SK-N-SH (cell line): ENCODE measurements around the gene RASA3. TPM values are rescaled to one million over a fixed set of nuclear protein-coding genes. Genes with fewer than 3 reads are reported as not detected.

Experiments
- CTCF ChIA-PET: fragments of 300-600, 350-600 bp; formaldehyde crosslinking; extraction: SDS; loops from one replicate; lab custom pipeline; 2021; lab: Yijun Ruan, JAX
- POLR2A ChIA-PET: fragments of 350-600 bp; sonication (Branson Sonifier 250); formaldehyde crosslinking; extraction: SDS; loops from one replicate; lab custom pipeline; 2020; ENCODE audit warnings: antibody characterized with exemption, inconsistent platforms; lab: Yijun Ruan, JAX
- DNase-seq: peaks from one replicate; pipeline ENCODE4 v3.0.0; 2012
- H2AFZ ChIP-seq: fragments of 200-600 bp; sonication (generic); 2 replicates; pipeline ENCODE4 v1.8.1; 2016; ENCODE audit warnings: antibody characterized with exemption, mild to moderate bottlenecking, low read depth
- H3F3A ChIP-seq: fragments of 200-600 bp; sonication (generic); replicated peaks from 2 replicates; pipeline ENCODE3; 2016; ENCODE audit warnings: antibody characterized with exemption, mild to moderate bottlenecking; ENCODE audit not compliant: insufficient read depth
- H3K27ac ChIP-seq, 2 experiments: fragments of 200-500 bp in 1 of 2; fragments of 200-600 bp in 1 of 2; sonication (Bioruptor generic) in 1 of 2; sonication (generic), shearing (Covaris generic) in 1 of 2; 2 replicates each; pipeline versions ENCODE4 v1.5.1 to v1.6.1; 2014 to 2016; ENCODE audit warnings: low read depth in 2 of 2, inconsistent platforms in 1 of 2, low read length in 1 of 2, mild to moderate bottlenecking in 1 of 2, mixed read lengths in 1 of 2
- H3K27me3 ChIP-seq: fragments of 200-600 bp; sonication (generic), shearing (Covaris generic); 2 replicates; pipeline ENCODE4 v1.6.1; 2016; ENCODE audit warnings: mixed run types; ENCODE audit not compliant: insufficient read depth
- H3K36me3 ChIP-seq, 2 experiments: fragments of 200-500 bp in 1 of 2; fragments of 200-600 bp in 1 of 2; sonication (Bioruptor generic) in 1 of 2; sonication (generic) in 1 of 2; replicated peaks in 1 of 2; 2 replicates each; pipeline versions ENCODE3 to v1.5.1; 2014 to 2016; ENCODE audit warnings: low read length in 1 of 2, mild to moderate bottlenecking in 1 of 2; ENCODE audit not compliant: insufficient read depth in 2 of 2, control insufficient read depth in 1 of 2
- H3K4me1 ChIP-seq, 2 experiments: fragments of 200-500 bp in 1 of 2; fragments of 200-600 bp in 1 of 2; sonication (Bioruptor generic) in 1 of 2; sonication (generic), shearing (Covaris generic) in 1 of 2; 2 replicates each; pipeline versions ENCODE4 v1.5.1 to v1.6.1; 2014 to 2016; ENCODE audit warnings: low read depth in 1 of 2, low read length in 1 of 2, mixed run types in 1 of 2; ENCODE audit not compliant: insufficient read depth in 2 of 2, control insufficient read depth in 1 of 2
- H3K4me2 ChIP-seq: fragments of 200-600 bp; sonication (generic), shearing (Covaris generic); 2 replicates; pipeline ENCODE4 v1.6.1; 2017; ENCODE audit warnings: mixed run types
- H3K4me3 ChIP-seq, 2 experiments: fragments of 200-500 bp in 1 of 2; fragments of 200-600 bp in 1 of 2; sonication (Bioruptor generic) in 1 of 2; sonication (generic), shearing (Covaris generic) in 1 of 2; 2 replicates each; pipeline versions ENCODE4 v1.5.1 to v1.8.1; 2014 to 2016; ENCODE audit warnings: low read depth in 2 of 2, inconsistent platforms in 1 of 2, low read length in 1 of 2, mild to moderate bottlenecking in 1 of 2, mixed read lengths in 1 of 2, moderate library complexity in 1 of 2
- H3K79me2 ChIP-seq: fragments of 200-600 bp; sonication (generic); 2 replicates; pipeline ENCODE4 v1.8.1; 2017; ENCODE audit warnings: mild to moderate bottlenecking; ENCODE audit not compliant: insufficient read depth
- H3K9ac ChIP-seq: fragments of 200-600 bp; sonication (generic); 2 replicates; pipeline ENCODE4 v1.6.1; 2017; ENCODE audit warnings: mixed run types
- H3K9me2 ChIP-seq: fragments of 200-600 bp; sonication (generic); 2 replicates; pipeline ENCODE4 v1.6.1; 2017; ENCODE audit warnings: mixed run types
- H3K9me3 ChIP-seq: fragments of 200-600 bp; sonication (generic); 2 replicates; pipeline ENCODE4 v1.6.1; 2017; ENCODE audit warnings: mixed run types, mild to moderate bottlenecking, moderate library complexity
- H4K20me1 ChIP-seq: fragments of 200-600 bp; sonication (generic); 2 replicates; pipeline ENCODE4 v1.6.1; 2017; ENCODE audit warnings: mild to moderate bottlenecking, mixed run types; ENCODE audit not compliant: insufficient read depth
- ELF1 ChIP-seq: IDR thresholded peaks from 2 replicates; pipeline ENCODE4 v1.4.0; 2012
- EP300 ChIP-seq, 2 experiments: IDR thresholded peaks; 2 replicates each; pipeline versions ENCODE4 v1.4.0 to v1.6.1; 2012; ENCODE audit warnings: borderline replicate concordance in 1 of 2, low read depth in 1 of 2, low read length in 1 of 2
- EZH2phosphoT487 ChIP-seq: fragments of 200-600 bp; sonication (generic); IDR thresholded peaks from 2 replicates; pipeline ENCODE4 v1.6.1; 2017; ENCODE audit warnings: low read depth, mixed run types, mild to moderate bottlenecking, antibody characterized with exemption, moderate library complexity, borderline replicate concordance
- FOSL2 ChIP-seq: IDR thresholded peaks from 2 replicates; pipeline ENCODE4 v1.4.0; 2012; ENCODE audit warnings: low read depth, mild to moderate bottlenecking, moderate library complexity, borderline replicate concordance
- FOXJ3 ChIP-seq: sonication (generic); formaldehyde crosslinking; IDR thresholded peaks from 2 replicates; pipeline ENCODE4 v1.5.1; 2020; ENCODE audit warnings: mild to moderate bottlenecking, missing genetic modification reagents
- FOXM1 ChIP-seq: IDR thresholded peaks from 2 replicates; pipeline ENCODE4 v1.4.0; 2012; ENCODE audit warnings: low read depth, mild to moderate bottlenecking
- JUND ChIP-seq: IDR thresholded peaks from 2 replicates; pipeline ENCODE4 v1.4.0; 2012
- MAX ChIP-seq: IDR thresholded peaks from 2 replicates; pipeline ENCODE4 v1.4.0; 2012; ENCODE audit warnings: low read depth
- MEF2A ChIP-seq: IDR thresholded peaks from 2 replicates; pipeline ENCODE4 v1.4.0; 2012; ENCODE audit warnings: low read depth, borderline replicate concordance
- MXI1 ChIP-seq: IDR thresholded peaks from 2 replicates; pipeline ENCODE4 v1.6.1; 2012; ENCODE audit warnings: mild to moderate bottlenecking, low read depth, low read length, improper control_type of control experiment
- NFIC ChIP-seq: IDR thresholded peaks from 2 replicates; pipeline ENCODE4 v1.4.0; 2012; ENCODE audit warnings: borderline replicate concordance
- POLR2AphosphoS5 ChIP-seq: IDR thresholded peaks from 2 replicates; pipeline ENCODE4 v1.6.1; 2012; ENCODE audit warnings: low read depth, low read length
- RAD21 ChIP-seq: IDR thresholded peaks from 2 replicates; pipeline ENCODE4 v1.6.1; 2012; ENCODE audit warnings: mild to moderate bottlenecking, low read length
- RCOR1 ChIP-seq: fragments of 150-350 bp; IDR thresholded peaks from 2 replicates; pipeline ENCODE4 v1.6.1; 2017; ENCODE audit warnings: antibody characterized with exemption, low read length
- REST ChIP-seq: IDR thresholded peaks from 2 replicates; pipeline ENCODE4 v1.6.1; 2012; ENCODE audit warnings: mild to moderate bottlenecking, low read depth, low read length, moderate library complexity
- RXRA ChIP-seq: IDR thresholded peaks from 2 replicates; pipeline ENCODE4 v1.4.0; 2012; ENCODE audit warnings: low read depth, mild to moderate bottlenecking, borderline replicate concordance
- TCF12 ChIP-seq: IDR thresholded peaks from 2 replicates; pipeline ENCODE4 v1.4.0; 2012
- TEAD4 ChIP-seq: IDR thresholded peaks from 2 replicates; pipeline ENCODE4 v1.4.0; 2012; ENCODE audit warnings: mild to moderate bottlenecking, borderline replicate concordance; ENCODE audit not compliant: insufficient read depth
- YY1 ChIP-seq: IDR thresholded peaks from 2 replicates; pipeline ENCODE4 v1.4.0; 2012; ENCODE audit warnings: low read depth, mild to moderate bottlenecking
- ZBTB33 ChIP-seq: IDR thresholded peaks from 2 replicates; pipeline ENCODE4 v1.4.0; 2012; ENCODE audit warnings: low read depth, borderline replicate concordance
- WGBS: methylation state at CpG from one replicate; pipeline ENCODE4 v1.1.6; 2017; ENCODE audit warnings: low lambda C conversion rate; 5-methylcytosine and 5-hydroxymethylcytosine counted together
- polyA plus RNA-seq, 3 experiments: library from polyadenylated mRNA; depleted of rRNA; stranded (reverse); fragments of >200 nt; gene quantifications; 2 replicates each; pipeline ENCODE4 v1.2.3, GENCODE V29; 2012
- TF ChIP-seq, protein P1 (sequence below): IDR thresholded peaks from 2 replicates; pipeline ENCODE4 v1.4.0; 2012; ENCODE audit warnings: low read depth, borderline replicate concordance
- TF ChIP-seq, protein P2 (sequence below): fragments of 200-600 bp; sonication (generic); IDR thresholded peaks from 2 replicates; pipeline ENCODE4 v1.6.1; 2017; ENCODE audit warnings: antibody characterized with exemption, mild to moderate bottlenecking, moderate library complexity

RASA3 gene
- polyA plus RNA-seq, 1 of the 3 experiments (the other 2 are of a cell fraction), result 25.1 TPM

- CTCF ChIA-PET, result no interaction called here
- Histone ChIP-seq H3K27ac (no peak overlapping the region), H3F3A (peaks cover 3% of the 10 kb centered on the region), H3K9me2 (no peaks in the 10 kb centered on the region), H3K4me1 (peaks cover 0 to 16% of the 10 kb centered on the region in 2 experiments; a peak in 1 of 4 replicates), H2AFZ (no peak overlapping the region), H3K4me3 (no peak overlapping the region), H3K79me2 (peaks cover 98% of the 10 kb centered on the region), H3K27me3 (no peaks in the 10 kb centered on the region), H3K36me3 (peaks cover 0 to 12% of the 10 kb centered on the region in 2 experiments), H4K20me1 (peaks cover 20% of the 10 kb centered on the region), H3K9ac (no peak overlapping the region), H3K4me2 (no peak overlapping the region), H3K9me3 (no peaks in the 10 kb centered on the region; the same call in 1 of the 2 replicates)
- DNase-seq, result no peak
- TF ChIP-seq FOXM1 (no peak), MEF2A (no peak), POLR2AphosphoS5 (no peak), JUND (no peak), NFIC (no peak), TEAD4 (no peak), RAD21 (no peak), RXRA (no peak), FOXJ3 (CRISPR knock-in tag) (no peak), FOSL2 (no peak), RCOR1 (no peak), MAX (no peak), YY1 (no peak), EZH2phosphoT487 (no peak), EP300 (IDR thresholded peaks at IDR 0.05; ENCODE audit: borderline replicate concordance in 1 of 2, low read depth in 1 of 2, low read length in 1 of 2) (no peak), MXI1 (no peak), TCF12 (no peak)
- TF ChIP-seq, protein P1, sequence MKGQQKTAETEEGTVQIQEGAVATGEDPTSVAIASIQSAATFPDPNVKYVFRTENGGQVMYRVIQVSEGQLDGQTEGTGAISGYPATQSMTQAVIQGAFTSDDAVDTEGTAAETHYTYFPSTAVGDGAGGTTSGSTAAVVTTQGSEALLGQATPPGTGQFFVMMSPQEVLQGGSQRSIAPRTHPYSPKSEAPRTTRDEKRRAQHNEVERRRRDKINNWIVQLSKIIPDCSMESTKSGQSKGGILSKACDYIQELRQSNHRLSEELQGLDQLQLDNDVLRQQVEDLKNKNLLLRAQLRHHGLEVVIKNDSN, result no peak
- TF ChIP-seq, protein P2, sequence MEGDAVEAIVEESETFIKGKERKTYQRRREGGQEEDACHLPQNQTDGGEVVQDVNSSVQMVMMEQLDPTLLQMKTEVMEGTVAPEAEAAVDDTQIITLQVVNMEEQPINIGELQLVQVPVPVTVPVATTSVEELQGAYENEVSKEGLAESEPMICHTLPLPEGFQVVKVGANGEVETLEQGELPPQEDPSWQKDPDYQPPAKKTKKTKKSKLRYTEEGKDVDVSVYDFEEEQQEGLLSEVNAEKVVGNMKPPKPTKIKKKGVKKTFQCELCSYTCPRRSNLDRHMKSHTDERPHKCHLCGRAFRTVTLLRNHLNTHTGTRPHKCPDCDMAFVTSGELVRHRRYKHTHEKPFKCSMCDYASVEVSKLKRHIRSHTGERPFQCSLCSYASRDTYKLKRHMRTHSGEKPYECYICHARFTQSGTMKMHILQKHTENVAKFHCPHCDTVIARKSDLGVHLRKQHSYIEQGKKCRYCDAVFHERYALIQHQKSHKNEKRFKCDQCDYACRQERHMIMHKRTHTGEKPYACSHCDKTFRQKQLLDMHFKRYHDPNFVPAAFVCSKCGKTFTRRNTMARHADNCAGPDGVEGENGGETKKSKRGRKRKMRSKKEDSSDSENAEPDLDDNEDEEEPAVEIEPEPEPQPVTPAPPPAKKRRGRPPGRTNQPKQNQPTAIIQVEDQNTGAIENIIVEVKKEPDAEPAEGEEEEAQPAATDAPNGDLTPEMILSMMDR, result no peak
- WGBS, result 93% methylated on average over 3 of the region's 3 CpGs
- POLR2A ChIA-PET, result no interaction called here
Measured at GRCh38 chr13:114092468-114092867, 40.0 kb downstream of the RASA3 start.

DNA sequence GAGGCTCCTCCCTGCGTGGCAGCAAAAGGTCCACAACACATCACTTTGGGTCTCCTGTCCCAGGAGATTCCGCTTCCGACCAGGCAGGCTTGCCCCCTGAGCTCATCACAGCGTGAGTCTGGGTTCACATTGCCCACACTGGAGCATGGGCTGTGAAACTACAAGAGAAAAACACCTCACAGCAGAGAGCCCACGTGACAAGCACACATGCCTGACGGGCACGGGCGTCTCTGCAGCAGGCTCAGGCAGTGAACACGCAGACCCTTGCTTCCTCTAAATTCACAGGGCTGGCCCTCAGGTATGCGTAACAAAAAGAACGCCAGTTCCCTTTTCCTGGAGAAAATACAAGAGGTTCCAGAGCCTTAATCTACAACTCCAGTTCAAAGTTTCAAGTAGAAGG is 41.9 kb downstream of the RASA3 start:
- no peak overlapping the region for H3K4me2 ChIP-seq
- H3K9ac ChIP-seq, result no peak overlapping the region
- H3F3A ChIP-seq, result peaks cover 3% of the 10 kb centered on the region
- H3K9me2 ChIP-seq, result no peaks in the 10 kb centered on the region
- peaks cover 0 to 12% of the 10 kb centered on the region in 2 experiments for H3K36me3 ChIP-seq
- DNase-seq, result no peak
- CTCF ChIA-PET, result no interaction called here
- H4K20me1 ChIP-seq, result 0 out of 2 replicates have a peak, but pooled peaks cover 7% of the 10 kb centered on the region
- H3K27ac ChIP-seq, result no peak overlapping the region
- no peaks in the 10 kb centered on the region for H3K27me3 ChIP-seq
- TF ChIP-seq RCOR1 (no peak), ELF1 (no peak), FOXJ3 (CRISPR knock-in tag) (no peak), REST (no peak), ZBTB33 (no peak)
- TF ChIP-seq, protein P1, result no peak
- POLR2A ChIA-PET, result no interaction called here
- H3K4me1 ChIP-seq, result no peaks in the 10 kb centered on the region; a peak in 1 of 4 replicates
- H3K4me3 ChIP-seq, result no peak overlapping the region
- H2AFZ ChIP-seq, result no peak overlapping the region
- no peaks in the 10 kb centered on the region; the same call in 1 of the 2 replicates for H3K9me3 ChIP-seq
- H3K79me2 ChIP-seq, result peaks cover 82% of the 10 kb centered on the region
- 83% methylated on average over 6 of the region's 11 CpGs for WGBS
